Ectodermal cell (in vitro differentiated cells): Measurements from ENCODE around the gene NR3C2.

ENCODE experiments used
- H3K27ac ChIP-seq: 2 replicates; pipeline ENCODE4 v1.7.0; 2013; ENCODE audit warnings: mild to moderate bottlenecking, low read depth, low read length; ENCODE audit not compliant: insufficient read depth, poor library complexity, severe bottlenecking
- H3K27me3 ChIP-seq: 2 replicates; pipeline ENCODE4 v1.7.0; 2013; ENCODE audit warnings: mild to moderate bottlenecking, low read length; ENCODE audit not compliant: insufficient read depth, control insufficient read depth, poor library complexity, severe bottlenecking
- H3K36me3 ChIP-seq: one replicate; pipeline ENCODE4 v1.7.0; 2013; ENCODE audit warnings: low read length; ENCODE audit not compliant: control insufficient read depth, insufficient read depth
- H3K4me1 ChIP-seq: one replicate; pipeline ENCODE4 v1.7.0; 2013; ENCODE audit warnings: low read length; ENCODE audit not compliant: control insufficient read depth, insufficient read depth
- H3K4me3 ChIP-seq: 2 replicates; pipeline ENCODE4 v1.7.0; 2013; ENCODE audit warnings: low read depth, low read length, control low read depth; ENCODE audit not compliant: insufficient read depth
- H3K9me3 ChIP-seq: 2 replicates; pipeline ENCODE4 v1.7.0; 2013; ENCODE audit warnings: mild to moderate bottlenecking, low read length, moderate library complexity; ENCODE audit not compliant: control insufficient read depth
- WGBS, 2 experiments: methylation state at CpG; one replicate each; pipeline ENCODE4 v1.1.7; 2013; ENCODE audit warnings: missing lambda C conversion rate in 2 of 2; 5-methylcytosine and 5-hydroxymethylcytosine counted together

The NR3C2 gene

GRCh38 chr4:148346657-148347056 is 95.6 kb downstream of the NR3C2 start:
- no peaks in the 10 kb centered on the region for H3K36me3 ChIP-seq
- no peak overlapping the region for H3K27ac ChIP-seq
- no peaks in the 10 kb centered on the region for H3K9me3 ChIP-seq
- H3K27me3 ChIP-seq: no peaks in the 10 kb centered on the region
- 95 to 99% methylated on average over 2 of the region's 2 CpGs for WGBS, 2 experiments
- no peaks in the 10 kb centered on the region for H3K4me1 ChIP-seq
- no peak overlapping the region for H3K4me3 ChIP-seq

GRCh38 chr4:148345509-148345908 is 96.7 kb downstream of the NR3C2 start:
- H3K4me1 ChIP-seq: no peaks in the 10 kb centered on the region

GRCh38 chr4:148344941-148345340 is 97.3 kb downstream of the NR3C2 start:
- Histone ChIP-seq H3K36me3 (no peaks in the 10 kb centered on the region), H3K4me3 (no peak overlapping the region), H3K27me3 (no peaks in the 10 kb centered on the region), H3K27ac (no peak overlapping the region), H3K4me1 (no peaks in the 10 kb centered on the region), H3K9me3 (no peaks in the 10 kb centered on the region)
- WGBS, 2 experiments: no CpG with 5 or more reads among the region's 1 CpG

More at GRCh38 chr4:148345509-148345908, 96.7 kb downstream of the NR3C2 start:
- H3K36me3 ChIP-seq: no peaks in the 10 kb centered on the region
- 76 to 84% methylated on average over 5 of the region's 5 CpGs for WGBS, 2 experiments
- H3K4me3 ChIP-seq: no peak overlapping the region
- no peaks in the 10 kb centered on the region for H3K9me3 ChIP-seq
- H3K27ac ChIP-seq: no peak overlapping the region
- H3K27me3 ChIP-seq: no peaks in the 10 kb centered on the region

GRCh38 chr4:148344352-148344751 is 97.9 kb downstream of the NR3C2 start:
- Histone ChIP-seq H3K27ac (no peak overlapping the region), H3K27me3 (no peaks in the 10 kb centered on the region), H3K36me3 (no peaks in the 10 kb centered on the region), H3K4me3 (no peak overlapping the region), H3K9me3 (no peaks in the 10 kb centered on the region), H3K4me1 (no peaks in the 10 kb centered on the region)
- WGBS, 2 experiments: 100% methylated on average over 2 of the region's 2 CpGs

GRCh38 chr4:148341980-148342800 is 100.0 kb downstream of the NR3C2 start:
- Histone ChIP-seq H3K36me3 (no peaks in the 10 kb centered on the region), H3K4me1 (no peaks in the 10 kb centered on the region), H3K27ac (no peak overlapping the region), H3K9me3 (no peaks in the 10 kb centered on the region), H3K27me3 (no peaks in the 10 kb centered on the region), H3K4me3 (no peak overlapping the region)
- WGBS, 2 experiments: 85 to 87% methylated on average over 12 to 13 of the region's 13 CpGs

- H3K4me3 ChIP-seq: no peak overlapping the region
- 91 to 98% methylated on average over 3 of the region's 4 CpGs for WGBS, 2 experiments
- H3K4me1 ChIP-seq: no peaks in the 10 kb centered on the region
- no peaks in the 10 kb centered on the region for H3K27me3 ChIP-seq
- H3K36me3 ChIP-seq: no peaks in the 10 kb centered on the region
- no peak overlapping the region for H3K27ac ChIP-seq
- H3K9me3 ChIP-seq: no peaks in the 10 kb centered on the region
Observed at GRCh38 chr4:148335133-148335532, 107.1 kb downstream of the NR3C2 start.

GRCh38 chr4:148333265-148333664 is 108.9 kb downstream of the NR3C2 start:
- Histone ChIP-seq H3K4me1 (no peaks in the 10 kb centered on the region), H3K4me3 (no peak overlapping the region), H3K9me3 (no peaks in the 10 kb centered on the region), H3K36me3 (no peaks in the 10 kb centered on the region), H3K27ac (no peak overlapping the region), H3K27me3 (no peaks in the 10 kb centered on the region)
- WGBS, 2 experiments: 100% methylated on average over 1 of the region's 1 CpG

GRCh38 chr4:148332486-148332885 is 109.7 kb downstream of the NR3C2 start:
- Histone ChIP-seq H3K27ac (no peak overlapping the region), H3K9me3 (no peaks in the 10 kb centered on the region), H3K4me1 (no peaks in the 10 kb centered on the region), H3K27me3 (no peaks in the 10 kb centered on the region), H3K4me3 (no peak overlapping the region), H3K36me3 (no peaks in the 10 kb centered on the region)
- WGBS, 2 experiments: 93 to 100% methylated on average over 1 of the region's 2 CpGs

- H3K4me1 ChIP-seq: no peaks in the 10 kb centered on the region
- no peaks in the 10 kb centered on the region for H3K36me3 ChIP-seq
- no peak overlapping the region for H3K27ac ChIP-seq
- no peaks in the 10 kb centered on the region for H3K27me3 ChIP-seq
- WGBS, 2 experiments: 89 to 92% methylated on average over 3 of the region's 3 CpGs
- no peaks in the 10 kb centered on the region for H3K9me3 ChIP-seq
- no peak overlapping the region for H3K4me3 ChIP-seq
Observed at GRCh38 chr4:148330724-148331123, 111.5 kb downstream of the NR3C2 start.

GRCh38 chr4:148330161-148330560 is 112.1 kb downstream of the NR3C2 start:
- H3K9me3 ChIP-seq: no peaks in the 10 kb centered on the region
- H3K4me1 ChIP-seq: no peaks in the 10 kb centered on the region
- no peaks in the 10 kb centered on the region for H3K36me3 ChIP-seq
- no peak overlapping the region for H3K4me3 ChIP-seq
- WGBS, 2 experiments: 86 to 88% methylated on average over 5 of the region's 5 CpGs
- no peak overlapping the region for H3K27ac ChIP-seq
- H3K27me3 ChIP-seq: no peaks in the 10 kb centered on the region
